RWPE2 (cell line): ENCODE results near the gene MTFR1L.

Experiments used
- ATAC-seq: fragments of 200-7000 bp; cut with Tn5 transposase; 3 replicates; pipeline ENCODE4 v1.9.1; 2021; ENCODE audit warnings: low read depth
- DNase-seq: peaks from one replicate; pipeline ENCODE4 v3.0.0-alpha.2; 2020; ENCODE audit warnings: low spot score
- H3K27ac ChIP-seq: fragments of 450-650 bp; 2 replicates; pipeline ENCODE4 v1.5.1; 2017; ENCODE audit warnings: mild to moderate bottlenecking; ENCODE audit not compliant: poor library complexity, severe bottlenecking
- H3K27me3 ChIP-seq: fragments of 250-450 bp; sonication (Bioruptor Pico); 2 replicates; pipeline ENCODE4 v1.5.1; 2021; ENCODE audit warnings: mild to moderate bottlenecking, moderate library complexity; ENCODE audit not compliant: insufficient read depth, poor library complexity, severe bottlenecking
- H3K36me3 ChIP-seq: fragments of 250-450 bp; sonication (Bioruptor Pico); 2 replicates; pipeline ENCODE4 v1.5.1; 2020; ENCODE audit warnings: low read depth, mild to moderate bottlenecking, moderate library complexity
- H3K4me1 ChIP-seq: fragments of 250-450 bp; sonication (Bioruptor Pico); 2 replicates; pipeline ENCODE4 v1.5.1; 2021; ENCODE audit warnings: mild to moderate bottlenecking, moderate library complexity; ENCODE audit not compliant: insufficient read depth, poor library complexity, severe bottlenecking
- H3K4me3 ChIP-seq: fragments of 250-450 bp; sonication (Bioruptor Pico); 2 replicates; pipeline ENCODE4 v1.5.1; 2021; ENCODE audit warnings: mild to moderate bottlenecking, moderate library complexity; ENCODE audit not compliant: severe bottlenecking
- H3K9me3 ChIP-seq: fragments of 250-450 bp; sonication (Bioruptor Pico); 2 replicates; pipeline ENCODE4 v1.5.1; 2021; ENCODE audit warnings: mild to moderate bottlenecking, moderate library complexity; ENCODE audit not compliant: severe bottlenecking
- TF ChIP-seq, protein P1 (sequence below): fragments of 450-650 bp; IDR thresholded peaks from one replicate; pipeline ENCODE4 v1.5.1; 2017; ENCODE audit warnings: mild to moderate bottlenecking, moderate library complexity; ENCODE audit not compliant: poor library complexity, severe bottlenecking

MTFR1L gene

DNA sequence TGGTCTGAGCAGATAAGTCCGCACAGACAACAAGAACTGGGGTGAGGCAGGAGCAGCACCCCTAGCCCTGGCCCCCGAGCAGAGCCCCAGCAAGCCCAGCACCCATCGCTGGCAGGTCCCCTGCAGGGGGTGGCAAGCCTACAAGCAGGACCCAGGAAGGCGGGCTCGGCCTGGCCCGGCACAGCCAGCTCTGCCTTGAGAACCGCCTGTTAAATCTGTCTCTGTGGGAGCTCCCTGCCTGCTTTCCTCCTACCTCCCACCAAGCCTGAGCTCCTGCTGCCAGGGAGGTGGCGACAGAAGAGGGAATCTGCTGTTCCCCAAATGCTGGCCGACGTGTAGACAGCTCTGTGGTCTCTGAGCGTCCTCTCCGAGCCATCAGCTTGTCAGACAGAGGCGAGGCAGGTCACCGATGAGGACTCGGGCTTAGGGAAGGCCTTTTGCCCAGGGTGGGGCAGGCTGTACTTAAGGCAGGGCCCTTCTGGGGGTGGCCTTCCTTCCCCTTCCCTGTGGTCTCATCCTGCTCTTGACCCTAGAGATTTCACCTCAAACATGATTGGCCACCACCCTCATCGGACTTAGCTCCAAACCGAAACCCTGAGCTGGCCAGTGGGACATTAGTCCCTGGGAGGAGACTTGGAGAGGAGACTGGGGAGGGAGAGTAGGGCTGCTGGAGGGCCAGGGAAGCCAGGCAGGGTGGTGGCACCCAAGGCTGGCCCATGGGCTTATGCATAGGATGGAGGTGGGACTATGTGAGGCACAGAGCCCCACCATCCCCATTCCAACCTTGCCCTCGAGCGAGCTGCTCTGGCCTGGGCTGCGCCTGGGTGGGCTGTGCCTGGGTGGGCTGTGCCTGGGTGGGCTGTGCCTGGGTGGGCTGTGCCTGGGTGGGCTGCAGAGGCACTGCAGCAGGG is 12.0 kb upstream of the MTFR1L start:
- Histone ChIP-seq H3K9me3 (no peaks in the 10 kb centered on the region), H3K36me3 (peaks cover 21% of the 10 kb centered on the region), H3K4me3 (no peak overlapping the region), H3K27ac (no peak overlapping the region), H3K27me3 (no peaks in the 10 kb centered on the region), H3K4me1 (no peaks in the 10 kb centered on the region)
- DNase-seq, result no peak
- no peak for ATAC-seq
- TF ChIP-seq, protein P1, sequence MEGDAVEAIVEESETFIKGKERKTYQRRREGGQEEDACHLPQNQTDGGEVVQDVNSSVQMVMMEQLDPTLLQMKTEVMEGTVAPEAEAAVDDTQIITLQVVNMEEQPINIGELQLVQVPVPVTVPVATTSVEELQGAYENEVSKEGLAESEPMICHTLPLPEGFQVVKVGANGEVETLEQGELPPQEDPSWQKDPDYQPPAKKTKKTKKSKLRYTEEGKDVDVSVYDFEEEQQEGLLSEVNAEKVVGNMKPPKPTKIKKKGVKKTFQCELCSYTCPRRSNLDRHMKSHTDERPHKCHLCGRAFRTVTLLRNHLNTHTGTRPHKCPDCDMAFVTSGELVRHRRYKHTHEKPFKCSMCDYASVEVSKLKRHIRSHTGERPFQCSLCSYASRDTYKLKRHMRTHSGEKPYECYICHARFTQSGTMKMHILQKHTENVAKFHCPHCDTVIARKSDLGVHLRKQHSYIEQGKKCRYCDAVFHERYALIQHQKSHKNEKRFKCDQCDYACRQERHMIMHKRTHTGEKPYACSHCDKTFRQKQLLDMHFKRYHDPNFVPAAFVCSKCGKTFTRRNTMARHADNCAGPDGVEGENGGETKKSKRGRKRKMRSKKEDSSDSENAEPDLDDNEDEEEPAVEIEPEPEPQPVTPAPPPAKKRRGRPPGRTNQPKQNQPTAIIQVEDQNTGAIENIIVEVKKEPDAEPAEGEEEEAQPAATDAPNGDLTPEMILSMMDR, result no peak

- no peaks in the 10 kb centered on the region for H3K27me3 ChIP-seq
- peaks cover 22% of the 10 kb centered on the region for H3K36me3 ChIP-seq
- ATAC-seq (no peak), DNase-seq (no peak)
- no peak overlapping the region for H3K27ac ChIP-seq
- H3K9me3 ChIP-seq, result no peaks in the 10 kb centered on the region
- H3K4me1 ChIP-seq, result no peaks in the 10 kb centered on the region
- no peak overlapping the region for H3K4me3 ChIP-seq
- TF ChIP-seq, protein P1, result no peak
Observed at GRCh38 chr1:25808481-25809244, 11.1 kb upstream of the MTFR1L start.

- ATAC-seq (no peak), DNase-seq (no peak)
- Histone ChIP-seq H3K4me3 (no peak overlapping the region), H3K36me3 (peaks cover 24% of the 10 kb centered on the region; the same call in 1 of the 2 replicates), H3K4me1 (no peaks in the 10 kb centered on the region), H3K27ac (no peak overlapping the region), H3K27me3 (no peaks in the 10 kb centered on the region), H3K9me3 (no peaks in the 10 kb centered on the region)
- TF ChIP-seq, protein P1, result no peak
Observed at GRCh38 chr1:25809283-25809926, 10.3 kb upstream of the MTFR1L start.

GRCh38 chr1:25809929-25810328 is 9.8 kb upstream of the MTFR1L start:
- ATAC-seq (no peak), DNase-seq (no peak)
- Histone ChIP-seq H3K27me3 (no peaks in the 10 kb centered on the region), H3K4me3 (no peak overlapping the region), H3K4me1 (no peaks in the 10 kb centered on the region), H3K9me3 (no peaks in the 10 kb centered on the region), H3K27ac (no peak overlapping the region), H3K36me3 (peaks cover 21% of the 10 kb centered on the region; the same call in 1 of the 2 replicates)
- TF ChIP-seq, protein P1, result no peak
